T-helper 1 cell (primary cell): Measurements from ENCODE around the gene OR51A2.
A peak's percentile ranks its signal among the peaks of the same experiment; 100 is the strongest.
"Not testable (repeated sequence)": the region's sequence is repeated elsewhere in the genome, so short reads cannot be mapped to it uniquely, and the experiment has no call there.

Experiments
- DNase-seq, 5 donors: peaks; one replicate each; pipeline ENCODE4 v3.0.0-alpha.2; 2012 to 2020
- total RNA-seq, 4 donors: gene quantifications; one replicate each; lab custom pipeline; 2026; lab: John Stamatoyannopoulos, UW

Gene OR51A2
- 0 reads per million in 4 donors for total RNA-seq

GRCh38 chr11:4955613-4956012, at the start of gene OR51A2:
OR51A2 (minus strand) TSS chr11:4955713; CDS start chr11:4955713, 0 bp downstream.
- DNase-seq: not testable (repeated sequence)

GRCh38 chr11:5004424-5005274, 49.1 kb upstream of the OR51A2 start:
- peak in 1 of 5 donors; percentile 18 for DNase-seq

GRCh38 chr11:4994551-4994950, 39.0 kb upstream of the OR51A2 start, which contains the start of gene OR51L1:
OR51L1 (plus strand) TSS chr11:4994851; CDS start chr11:4998983, 4,132 bp downstream.
- DNase-seq: no peak

- DNase-seq: no peak
These were observed 35.5 kb upstream of the OR51A2 start for GRCh38 chr11:4991060-4991459.

GRCh38 chr11:4983841-4984240, 28.3 kb upstream of the OR51A2 start:
- no peak for DNase-seq

- no peak for DNase-seq
These were observed 27.2 kb upstream of the OR51A2 start for GRCh38 chr11:4982678-4983077.

- DNase-seq: no peak
These were observed 23.5 kb upstream of the OR51A2 start for GRCh38 chr11:4979036-4979435.

- DNase-seq: no peak
These were observed 19.9 kb upstream of the OR51A2 start for GRCh38 chr11:4975436-4975835.

- DNase-seq: no peak
These were observed 7.3 kb upstream of the OR51A2 start for GRCh38 chr11:4962816-4963215.

GRCh38 chr11:4960877-4961276, 5.4 kb upstream of the OR51A2 start:
- DNase-seq: no peak

GRCh38 chr11:4957396-4957795, 1.9 kb upstream of the OR51A2 start:
- DNase-seq: no peak

GRCh38 chr11:4947505-4947904, 8.0 kb downstream of the OR51A2 start, which contains the start of gene OR51A4:
OR51A4 (minus strand) TSS chr11:4947605; CDS start chr11:4947100, 505 bp downstream.
- DNase-seq: no peak

- DNase-seq: no peak
These were observed 18.8 kb downstream of the OR51A2 start for GRCh38 chr11:4936745-4937144.

- no peak for DNase-seq
These were observed 22.8 kb downstream of the OR51A2 start for GRCh38 chr11:4932751-4933150.

GRCh38 chr11:4926608-4927007, 28.9 kb downstream of the OR51A2 start:
- DNase-seq: no peak

GRCh38 chr11:4924239-4924638, 31.3 kb downstream of the OR51A2 start, which contains the start of gene OR51G1:
OR51G1 (minus strand) TSS chr11:4924339; CDS start chr11:4924339, 0 bp downstream.
- no peak for DNase-seq

- DNase-seq: no peak
These were observed 33.2 kb downstream of the OR51A2 start for GRCh38 chr11:4922304-4922703.

GRCh38 chr11:4921796-4922195, 33.7 kb downstream of the OR51A2 start:
- no peak for DNase-seq

GRCh38 chr11:4919250-4919649, 36.3 kb downstream of the OR51A2 start, which contains the start of gene OR51G2:
OR51G2 (minus strand) TSS chr11:4919350; CDS start chr11:4915663, 3,687 bp downstream.
- DNase-seq: no peak

GRCh38 chr11:4916581-4916980, 38.9 kb downstream of the OR51A2 start:
- DNase-seq: no peak
